IMR-90 (cell line): ENCODE measurements around the gene POLA2. TPM values are rescaled to one million over a fixed set of nuclear protein-coding genes. Genes with fewer than 3 reads are reported as not detected.

Source experiments
- ATAC-seq: fragments of 200-7000 bp; cut with Tn5 transposase; 2 replicates; pipeline ENCODE4 v1.9.1; 2020; ENCODE audit warnings: low read depth, mild to moderate bottlenecking, moderate library complexity
- BruUV-seq: library from RNA; stranded (reverse); fragments of 400-500 nt; replicated peaks from 2 replicates; lab custom pipeline; 2021; lab: Mats Ljungman, UMichigan
- CTCF ChIA-PET: fragments of 300-600 bp; formaldehyde crosslinking; extraction: SDS; loops from one replicate; lab custom pipeline; 2021; ENCODE audit warnings: antibody characterized with exemption; lab: Yijun Ruan, JAX
- POLR2A ChIA-PET: fragments of 300-600 bp; sonication (Branson Sonifier 250); formaldehyde crosslinking; loops from one replicate; lab custom pipeline; 2022; ENCODE audit warnings: antibody characterized with exemption; ENCODE audit not compliant: unreplicated experiment; lab: Charles Lee
- DNase-seq: peaks from one replicate; pipeline ENCODE4 v3.0.0; 2013
- H2AFZ ChIP-seq: replicated peaks from 2 replicates; pipeline ENCODE3; 2013; ENCODE audit warnings: low read length, mild to moderate bottlenecking; ENCODE audit not compliant: poor library complexity
- H2AK5ac ChIP-seq: 2 replicates; pipeline ENCODE4 v1.6.1; 2013; ENCODE audit warnings: low read depth, low read length, inconsistent platforms
- H2AK9ac ChIP-seq: replicated peaks from 2 replicates; pipeline ENCODE3; 2013; ENCODE audit warnings: mild to moderate bottlenecking, low read depth, low read length, moderate library complexity; ENCODE audit not compliant: poor library complexity
- H2BK120ac ChIP-seq: 2 replicates; pipeline ENCODE4 v1.6.1; 2013; ENCODE audit warnings: low read depth, low read length, inconsistent platforms
- H2BK15ac ChIP-seq: 3 replicates; pipeline ENCODE4 v1.6.1; 2013; ENCODE audit warnings: low read depth, low read length, inconsistent platforms
- H2BK20ac ChIP-seq: 2 replicates; pipeline ENCODE4 v1.6.1; 2013; ENCODE audit warnings: low read depth, mild to moderate bottlenecking, inconsistent platforms, low read length, moderate library complexity
- H2BK5ac ChIP-seq: 2 replicates; pipeline ENCODE4 v1.6.1; 2013; ENCODE audit warnings: mild to moderate bottlenecking, low read depth, low read length, inconsistent platforms; ENCODE audit not compliant: poor library complexity, severe bottlenecking
- H3K14ac ChIP-seq: replicated peaks from 2 replicates; pipeline ENCODE4 v1.6.1; 2013; ENCODE audit warnings: low read depth, low read length, inconsistent platforms
- H3K18ac ChIP-seq: 2 replicates; pipeline ENCODE4 v1.6.1; 2013; ENCODE audit warnings: low read depth, low read length, control low read depth
- H3K23ac ChIP-seq: 2 replicates; pipeline ENCODE4 v1.6.1; 2013; ENCODE audit warnings: low read depth, low read length, inconsistent platforms
- H3K27ac ChIP-seq: 2 replicates; pipeline ENCODE4 v1.5.1; 2013; ENCODE audit warnings: mild to moderate bottlenecking, control low read depth, low read length; ENCODE audit not compliant: insufficient read depth
- H3K27me3 ChIP-seq: 2 replicates; pipeline ENCODE4 v1.6.1; 2013; ENCODE audit warnings: low read length; ENCODE audit not compliant: control insufficient read depth, insufficient read depth
- H3K36me3 ChIP-seq: 2 replicates; pipeline ENCODE4 v1.6.1; 2013; ENCODE audit warnings: low read length, mixed read lengths; ENCODE audit not compliant: control insufficient read depth, insufficient read depth
- H3K4ac ChIP-seq: 2 replicates; pipeline ENCODE4 v1.6.1; 2013; ENCODE audit warnings: low read depth, low read length, inconsistent platforms
- H3K4me1 ChIP-seq: 2 replicates; pipeline ENCODE4 v1.6.1; 2013; ENCODE audit warnings: low read length, mixed read lengths; ENCODE audit not compliant: control insufficient read depth, insufficient read depth
- H3K4me2 ChIP-seq: 2 replicates; pipeline ENCODE4 v1.6.1; 2013; ENCODE audit warnings: low read depth, mild to moderate bottlenecking, control low read depth, low read length, moderate library complexity
- H3K4me3 ChIP-seq: 2 replicates; pipeline ENCODE4 v1.5.1; 2013; ENCODE audit warnings: low read depth, mild to moderate bottlenecking, control low read depth, low read length, moderate library complexity; ENCODE audit not compliant: insufficient read depth
- H3K56ac ChIP-seq: 2 replicates; pipeline ENCODE4 v1.6.1; 2013; ENCODE audit warnings: low read length, inconsistent platforms; ENCODE audit not compliant: insufficient read depth; ENCODE audit errors: extremely low read depth
- H3K79me1 ChIP-seq, 2 experiments: 2 replicates each; pipeline ENCODE4 v1.6.1; 2013; ENCODE audit warnings: low read length in 2 of 2, inconsistent platforms in 1 of 2, low read depth in 1 of 2
- H3K9ac ChIP-seq: 2 replicates; pipeline ENCODE4 v1.6.1; 2013; ENCODE audit warnings: low read depth, low read length, control low read depth
- H3K9me1 ChIP-seq: 2 replicates; pipeline ENCODE4 v1.6.1; 2013; ENCODE audit warnings: low read length, inconsistent platforms; ENCODE audit not compliant: insufficient read depth
- H3K9me3 ChIP-seq: 2 replicates; pipeline ENCODE4 v1.6.1; 2013; ENCODE audit warnings: low read length; ENCODE audit not compliant: control insufficient read depth, insufficient read depth
- H4K20me1 ChIP-seq: 2 replicates; pipeline ENCODE4 v1.6.1; 2013; ENCODE audit warnings: low read length, inconsistent platforms; ENCODE audit not compliant: insufficient read depth
- H4K5ac ChIP-seq: 2 replicates; pipeline ENCODE4 v1.6.1; 2013; ENCODE audit warnings: mild to moderate bottlenecking, low read depth, low read length, control low read depth
- H4K8ac ChIP-seq, 2 experiments: 2 replicates each; pipeline ENCODE4 v1.6.1; 2013; ENCODE audit warnings: low read depth in 2 of 2, low read length in 2 of 2, control low read depth in 1 of 2, inconsistent platforms in 1 of 2
- H4K91ac ChIP-seq: 2 replicates; pipeline ENCODE4 v1.6.1; 2013; ENCODE audit warnings: low read depth, low read length, inconsistent platforms; ENCODE audit not compliant: insufficient read depth
- BHLHE40 ChIP-seq: fragments of 150-350 bp; IDR thresholded peaks from 2 replicates; pipeline ENCODE4 v1.6.1; 2016; ENCODE audit warnings: mild to moderate bottlenecking, low read depth, low read length
- CEBPB ChIP-seq: IDR thresholded peaks from 2 replicates; pipeline ENCODE4 v1.6.1; 2012; ENCODE audit warnings: low read depth, low read length, improper control_type of control experiment
- CHD1 ChIP-seq: IDR thresholded peaks from 2 replicates; pipeline ENCODE4 v1.6.1; 2012; ENCODE audit warnings: low read depth, low read length, improper control_type of control experiment
- FOS ChIP-seq: fragments of 150-350 bp; IDR thresholded peaks from 2 replicates; pipeline ENCODE4 v1.6.1; 2016; ENCODE audit warnings: low read depth, low read length
- MAFK ChIP-seq: IDR thresholded peaks from 2 replicates; pipeline ENCODE4 v1.6.1; 2012; ENCODE audit warnings: low read depth, low read length, improper control_type of control experiment
- MAZ ChIP-seq: IDR thresholded peaks from 2 replicates; pipeline ENCODE4 v1.6.1; 2012; ENCODE audit warnings: low read depth, mild to moderate bottlenecking, low read length, improper control_type of control experiment, moderate library complexity, borderline replicate concordance
- MXI1 ChIP-seq: IDR thresholded peaks from 2 replicates; pipeline ENCODE4 v1.6.1; 2012; ENCODE audit warnings: low read depth, mild to moderate bottlenecking, low read length, moderate library complexity, borderline replicate concordance
- NFE2L2 ChIP-seq: fragments of 150-350 bp; IDR thresholded peaks from 2 replicates; pipeline ENCODE4 v1.6.1; 2016; ENCODE audit warnings: low read depth, mild to moderate bottlenecking, low read length
- POLR2A ChIP-seq: IDR thresholded peaks from 2 replicates; pipeline ENCODE4 v1.6.1; 2012; ENCODE audit warnings: mild to moderate bottlenecking, low read depth, low read length
- RAD21 ChIP-seq: IDR thresholded peaks from 2 replicates; pipeline ENCODE4 v1.6.1; 2012; ENCODE audit warnings: low read length, improper control_type of control experiment
- RCOR1 ChIP-seq: IDR thresholded peaks from 2 replicates; pipeline ENCODE4 v1.6.1; 2012; ENCODE audit warnings: mild to moderate bottlenecking, low read length, improper control_type of control experiment; ENCODE audit not compliant: insufficient replicate concordance
- RFX5 ChIP-seq: IDR thresholded peaks from 2 replicates; pipeline ENCODE4 v1.8.0; 2012; ENCODE audit warnings: low read depth, mild to moderate bottlenecking, low read length, moderate library complexity
- SMC3 ChIP-seq: fragments of 150-350 bp; IDR thresholded peaks from 2 replicates; pipeline ENCODE4 v1.6.1; 2016; ENCODE audit warnings: low read depth, mild to moderate bottlenecking, antibody characterized with exemption, low read length, moderate library complexity
- dilution Hi-C: fragments of 300-500 bp; cut with HindIII; formaldehyde crosslinking; loops from one replicate; pipeline ENCODE4 v1.14.3; 2018; ENCODE audit warnings: low sequenced_read_pairs; ENCODE audit not compliant: unreplicated experiment
- in situ Hi-C: fragments of 300-500 bp; cut with MboI; formaldehyde crosslinking; loops from 3 replicates; pipeline ENCODE4 v1.14.3; 2019; ENCODE audit warnings: low sequenced_read_pairs, inconsistent platforms, mixed read lengths
- intact Hi-C: fragments of 100-400 bp; cut with micrococcal nuclease; formaldehyde crosslinking; loops from 2 replicates; pipeline ENCODE4 v1.10.0; 2022
- polyA plus RNA-seq, 3 experiments: library from polyadenylated mRNA; depleted of rRNA; stranded (reverse); fragments of >200 nt; gene quantifications; 2 replicates each; pipeline ENCODE4 v1.2.3, GENCODE V29; 2012; ENCODE audit warnings: low replicate concordance in 1 of 3
- total RNA-seq: library from RNA; depleted of rRNA; stranded (reverse); fragments of >200 nt; gene quantifications from 2 replicates; pipeline ENCODE4 v1.2.3, GENCODE V29; 2012
- TF ChIP-seq, protein P1 (sequence below): fragments of 150-350 bp; IDR thresholded peaks from 2 replicates; pipeline ENCODE4 v1.6.1; 2016; ENCODE audit warnings: low read depth, mild to moderate bottlenecking, low read length, moderate library complexity, borderline replicate concordance
- TF ChIP-seq, protein P2 (sequence below): fragments of 150-350 bp; IDR thresholded peaks from 2 replicates; pipeline ENCODE4 v1.6.1; 2017; ENCODE audit warnings: mild to moderate bottlenecking, antibody characterized with exemption, low read length, low read depth
- TF ChIP-seq, protein P3 (sequence below): conservative IDR thresholded peaks from 2 replicates; pipeline ENCODE4 v1.5.1; 2012; ENCODE audit warnings: mild to moderate bottlenecking, low read depth, low read length, improper control_type of control experiment

Gene POLA2
- total and polyA plus RNA-seq, 2 of the 4 experiments (the other 2 are of a cell fraction), result 14.2 to 17.3 TPM

DNA sequence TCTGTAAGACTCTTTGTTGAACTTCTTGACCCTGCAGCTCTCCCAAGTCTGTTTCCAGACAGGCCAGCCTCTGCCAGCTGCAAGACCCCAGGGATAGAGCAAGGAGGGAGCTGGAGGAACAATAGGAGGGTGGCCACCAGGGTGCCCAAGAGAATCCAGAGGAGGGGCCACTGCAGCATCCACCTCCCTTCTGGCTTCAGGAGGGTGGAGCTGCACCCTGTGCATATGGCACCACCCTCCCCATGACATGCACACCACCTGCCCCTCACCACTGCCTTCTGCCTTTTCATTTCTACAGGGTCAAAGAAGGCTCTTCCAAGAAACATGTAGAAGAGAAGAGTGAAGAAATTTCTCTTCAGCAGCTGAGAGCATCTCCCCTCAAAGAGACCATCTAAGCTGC lies 20.1 kb upstream of the POLA2 start:
- Histone ChIP-seq H3K9me1 (no peaks in the 10 kb centered on the region), H3K56ac (no peak overlapping the region), H3K36me3 (no peaks in the 10 kb centered on the region), H4K20me1 (no peaks in the 10 kb centered on the region), H2AK5ac (no peak overlapping the region), H3K23ac (no peak overlapping the region), H3K18ac (no peak overlapping the region), H3K9me3 (peaks cover 5% of the 10 kb centered on the region; the same call in 1 of the 2 replicates), H2BK15ac (no peak overlapping the region), H4K5ac (no peak overlapping the region), H3K4me3 (no peak overlapping the region), H4K91ac (no peak overlapping the region), H3K14ac (no peak overlapping the region), H4K8ac (no peak overlapping the region), H2BK20ac (no peak overlapping the region), H3K79me1 (no peaks in the 10 kb centered on the region), H2AFZ (no peak overlapping the region), H3K27me3 (peaks cover 6% of the 10 kb centered on the region), H3K4me1 (no peaks in the 10 kb centered on the region), H2AK9ac (no peak overlapping the region), H2BK120ac (no peak overlapping the region), H3K4me2 (no peak overlapping the region), H3K4ac (no peak overlapping the region), H2BK5ac (no peak overlapping the region), H3K27ac (no peak overlapping the region), H3K9ac (no peak overlapping the region)
- in situ Hi-C loops, result no loop called here
- TF ChIP-seq MAFK, result no peak
- no peak for TF ChIP-seq RAD21
- no peak for TF ChIP-seq NFE2L2
- no peak for TF ChIP-seq POLR2A
- TF ChIP-seq MAZ, result no peak
- no peak for TF ChIP-seq CHD1
- no peak for TF ChIP-seq RCOR1
- no peak for TF ChIP-seq RFX5
- no peak for TF ChIP-seq CEBPB
- TF ChIP-seq FOS, result no peak
- TF ChIP-seq, protein P1, sequence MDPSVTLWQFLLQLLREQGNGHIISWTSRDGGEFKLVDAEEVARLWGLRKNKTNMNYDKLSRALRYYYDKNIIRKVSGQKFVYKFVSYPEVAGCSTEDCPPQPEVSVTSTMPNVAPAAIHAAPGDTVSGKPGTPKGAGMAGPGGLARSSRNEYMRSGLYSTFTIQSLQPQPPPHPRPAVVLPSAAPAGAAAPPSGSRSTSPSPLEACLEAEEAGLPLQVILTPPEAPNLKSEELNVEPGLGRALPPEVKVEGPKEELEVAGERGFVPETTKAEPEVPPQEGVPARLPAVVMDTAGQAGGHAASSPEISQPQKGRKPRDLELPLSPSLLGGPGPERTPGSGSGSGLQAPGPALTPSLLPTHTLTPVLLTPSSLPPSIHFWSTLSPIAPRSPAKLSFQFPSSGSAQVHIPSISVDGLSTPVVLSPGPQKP, result no peak
- TF ChIP-seq BHLHE40, result no peak
- TF ChIP-seq SMC3, result no peak
- no peak for TF ChIP-seq MXI1
- TF ChIP-seq, protein P2, sequence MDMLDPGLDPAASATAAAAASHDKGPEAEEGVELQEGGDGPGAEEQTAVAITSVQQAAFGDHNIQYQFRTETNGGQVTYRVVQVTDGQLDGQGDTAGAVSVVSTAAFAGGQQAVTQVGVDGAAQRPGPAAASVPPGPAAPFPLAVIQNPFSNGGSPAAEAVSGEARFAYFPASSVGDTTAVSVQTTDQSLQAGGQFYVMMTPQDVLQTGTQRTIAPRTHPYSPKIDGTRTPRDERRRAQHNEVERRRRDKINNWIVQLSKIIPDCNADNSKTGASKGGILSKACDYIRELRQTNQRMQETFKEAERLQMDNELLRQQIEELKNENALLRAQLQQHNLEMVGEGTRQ, result no peak
- TF ChIP-seq, protein P3, sequence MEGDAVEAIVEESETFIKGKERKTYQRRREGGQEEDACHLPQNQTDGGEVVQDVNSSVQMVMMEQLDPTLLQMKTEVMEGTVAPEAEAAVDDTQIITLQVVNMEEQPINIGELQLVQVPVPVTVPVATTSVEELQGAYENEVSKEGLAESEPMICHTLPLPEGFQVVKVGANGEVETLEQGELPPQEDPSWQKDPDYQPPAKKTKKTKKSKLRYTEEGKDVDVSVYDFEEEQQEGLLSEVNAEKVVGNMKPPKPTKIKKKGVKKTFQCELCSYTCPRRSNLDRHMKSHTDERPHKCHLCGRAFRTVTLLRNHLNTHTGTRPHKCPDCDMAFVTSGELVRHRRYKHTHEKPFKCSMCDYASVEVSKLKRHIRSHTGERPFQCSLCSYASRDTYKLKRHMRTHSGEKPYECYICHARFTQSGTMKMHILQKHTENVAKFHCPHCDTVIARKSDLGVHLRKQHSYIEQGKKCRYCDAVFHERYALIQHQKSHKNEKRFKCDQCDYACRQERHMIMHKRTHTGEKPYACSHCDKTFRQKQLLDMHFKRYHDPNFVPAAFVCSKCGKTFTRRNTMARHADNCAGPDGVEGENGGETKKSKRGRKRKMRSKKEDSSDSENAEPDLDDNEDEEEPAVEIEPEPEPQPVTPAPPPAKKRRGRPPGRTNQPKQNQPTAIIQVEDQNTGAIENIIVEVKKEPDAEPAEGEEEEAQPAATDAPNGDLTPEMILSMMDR, result no peak
- ATAC-seq (no peak), DNase-seq (no peak)
- POLR2A ChIA-PET, result no interaction called here
- intact Hi-C loops, result no loop called here
- CTCF ChIA-PET, result no interaction called here
- BruUV-seq, result no TSS peak
- dilution Hi-C loops, result no loop called here
